NCI-H1436 (cell line): ENCODE measurements around the gene APEH.

Experiments
- DNase-seq: peaks from one replicate; lab custom pipeline; 2025; lab: John Stamatoyannopoulos, UW

Gene APEH

DNA sequence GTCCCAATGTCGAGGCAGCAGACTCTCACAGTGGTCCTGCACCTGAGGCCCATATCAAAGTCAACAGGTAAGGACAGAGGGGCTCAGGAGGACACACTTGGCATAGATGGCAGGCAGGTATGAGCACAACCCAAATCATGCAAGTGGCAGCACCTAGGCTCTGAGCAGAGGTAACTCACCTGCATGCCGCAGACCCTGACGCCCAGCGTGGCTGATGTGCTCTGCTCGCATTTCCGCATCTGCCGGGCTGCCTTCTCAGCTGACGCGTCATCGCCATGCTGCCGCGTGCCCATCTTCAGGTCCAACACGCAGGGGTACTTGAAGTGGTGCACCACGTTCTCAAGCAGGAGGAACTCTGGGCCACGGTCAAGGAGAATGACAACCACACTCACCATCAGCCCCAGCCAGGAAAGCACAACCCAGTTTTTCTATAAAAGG, 53.8 kb downstream of the APEH start:
- no peak for DNase-seq

DNA sequence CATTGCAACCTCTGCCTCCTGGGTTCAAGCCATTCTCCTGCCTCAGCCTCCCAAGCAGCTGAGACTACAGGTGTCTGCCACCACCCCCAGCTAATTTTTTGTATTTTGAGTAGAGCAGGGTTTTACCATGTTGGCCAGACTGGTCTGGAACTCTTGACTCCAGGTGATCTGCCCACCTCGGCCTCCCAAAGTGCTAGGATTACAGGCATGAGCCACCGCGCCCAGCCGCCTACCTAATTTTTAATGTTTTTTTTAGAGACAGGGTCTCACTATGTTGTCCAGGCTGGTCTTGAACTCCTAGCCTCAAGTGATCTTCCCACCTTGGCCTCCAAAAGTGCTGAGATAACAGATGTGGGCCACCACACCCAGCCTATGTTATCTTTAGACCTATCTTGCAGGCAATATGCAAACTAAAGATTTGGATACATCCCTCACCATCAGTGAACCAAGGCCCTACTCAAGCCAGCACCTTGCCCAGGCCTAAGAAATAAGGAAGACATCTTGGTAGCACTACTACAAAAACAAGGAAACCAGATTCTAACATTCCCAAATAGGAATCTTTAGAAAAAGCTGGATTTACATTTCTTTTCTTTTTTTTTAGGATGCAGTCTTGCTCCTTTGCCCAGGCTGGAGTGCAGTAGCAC, 55.9 kb downstream of the APEH start:
- DNase-seq = no peak

DNA sequence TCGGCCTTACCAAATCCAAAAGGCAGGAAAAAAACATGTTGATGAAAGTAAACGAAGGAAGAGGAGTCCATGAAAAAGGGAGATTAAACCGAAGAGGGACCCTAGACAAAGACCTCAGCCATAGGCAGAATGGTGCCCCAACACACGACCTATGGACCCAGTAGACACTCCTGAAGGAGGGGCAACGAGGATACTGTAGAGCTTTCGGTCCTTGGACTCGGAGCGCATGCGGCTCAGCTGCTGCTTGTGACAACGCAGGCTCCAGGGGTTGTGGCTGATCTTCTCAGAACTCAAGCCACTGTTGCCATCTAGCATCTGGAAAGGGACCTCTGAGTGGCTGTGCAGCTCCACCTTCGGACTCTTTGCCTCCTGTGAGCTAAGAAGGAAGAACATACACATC, 58.4 kb downstream of the APEH start:
- no peak for DNase-seq

DNA sequence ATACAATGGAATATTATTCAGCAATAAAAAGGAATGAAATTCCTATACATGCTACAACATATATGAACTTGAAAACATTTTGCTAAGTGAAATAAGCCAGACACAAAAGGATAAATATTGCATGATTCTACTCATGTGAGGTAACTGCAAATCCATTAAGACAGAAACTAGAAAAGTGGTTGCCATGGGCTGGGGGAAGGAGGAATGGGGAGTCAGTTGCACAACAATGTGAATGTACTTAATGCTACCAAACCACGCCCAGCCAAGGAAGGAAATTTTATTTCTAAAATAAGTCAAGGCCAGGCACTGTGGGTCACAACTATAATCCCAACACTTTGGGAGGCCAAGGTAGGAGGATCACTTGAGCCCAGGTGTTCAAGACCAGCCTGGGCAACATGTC, 59.4 kb downstream of the APEH start:
- DNase-seq = no peak
